OCI-LY7 (cell line): ENCODE data around the gene CHN1.

Experiments used
- CTCF ChIP-seq: fragments of 200-600 bp; sonication (generic); conservative IDR thresholded peaks from 2 replicates; pipeline ENCODE4 v1.5.1; 2014; ENCODE audit warnings: mild to moderate bottlenecking, antibody characterized with exemption, low read length, moderate library complexity, mixed read lengths
- EZH2phosphoT487 ChIP-seq: fragments of 200-600 bp; sonication (generic); IDR thresholded peaks from 2 replicates; pipeline ENCODE4 v1.6.1; 2018; ENCODE audit warnings: low read depth, borderline replicate concordance, mild to moderate bottlenecking, mixed run types, antibody characterized with exemption, low read length, moderate library complexity, mixed read lengths

GRCh38 chr2:174874085-174874484 is 131.1 kb downstream of the CHN1 start:
- TF ChIP-seq CTCF (no peak), EZH2phosphoT487 (no peak)
